CD4-positive, alpha-beta T cell (primary cell): ENCODE results near the gene KIAA1671. TPM values are rescaled to one million over a fixed set of nuclear protein-coding genes. Genes with fewer than 3 reads are reported as not detected.

Source experiments
- ATAC-seq: fragments of 200-7000 bp; cut with Tn5 transposase; one replicate; pipeline ENCODE4 v1.10.0; 2022; ENCODE audit warnings: mild to moderate bottlenecking; ENCODE audit not compliant: poor library complexity
- CTCF ChIA-PET: fragments of 350-600 bp; sonication (Branson Sonifier 250); formaldehyde crosslinking; loops from one replicate; lab custom pipeline; 2021; ENCODE audit warnings: antibody characterized with exemption, inconsistent platforms; lab: Charles Lee
- POLR2A ChIA-PET: fragments of 350-600 bp; sonication (Branson Sonifier 250); formaldehyde crosslinking; loops from one replicate; lab custom pipeline; 2021; ENCODE audit warnings: antibody characterized with exemption, inconsistent platforms; lab: Charles Lee
- DNase-seq, 14 experiments: peaks; one replicate each; pipeline ENCODE4 v3.0.0-alpha.2; 2013 to 2020; ENCODE audit warnings: mixed read lengths in 2 of 14
- H3K27ac ChIP-seq, 2 donors: one replicate each; pipeline versions ENCODE4 v1.5.1 to v1.7.0; 2013; ENCODE audit warnings: low read length in 2 of 2, low read depth in 1 of 2, mild to moderate bottlenecking in 1 of 2
- H3K27me3 ChIP-seq, 2 experiments: 1 replicate in 1 of 2; 2 replicates in 1 of 2; pipeline versions ENCODE4 v1.6.1 to v1.7.0; 2013; ENCODE audit warnings: low read length in 2 of 2, control low read depth in 1 of 2, mild to moderate bottlenecking in 1 of 2, moderate library complexity in 1 of 2; ENCODE audit not compliant: insufficient read depth in 2 of 2, control insufficient read depth in 1 of 2
- H3K36me3 ChIP-seq: one replicate; pipeline ENCODE4 v1.6.1; 2013; ENCODE audit warnings: low read length, control low read depth; ENCODE audit not compliant: insufficient read depth
- H3K4me1 ChIP-seq: one replicate; pipeline ENCODE4 v1.6.1; 2013; ENCODE audit warnings: low read length, control low read depth; ENCODE audit not compliant: insufficient read depth
- H3K4me3 ChIP-seq: one replicate; pipeline ENCODE4 v1.5.1; 2013; ENCODE audit warnings: mild to moderate bottlenecking, low read length, moderate library complexity
- H3K9me3 ChIP-seq, 2 experiments: 1 replicate in 1 of 2; 2 replicates in 1 of 2; pipeline versions ENCODE4 v1.6.1 to v1.7.0; 2013; ENCODE audit warnings: low read length in 2 of 2, mild to moderate bottlenecking in 2 of 2, control low read depth in 1 of 2, moderate library complexity in 1 of 2; ENCODE audit not compliant: control insufficient read depth in 1 of 2, insufficient read depth in 1 of 2
- H3K27ac Mint-ChIP-seq: one replicate; pipeline ENCODE4 v1.8.0; 2020; ENCODE audit warnings: mixed read lengths
- H3K27me3 Mint-ChIP-seq: one replicate; pipeline ENCODE4 v1.8.0; 2021; ENCODE audit warnings: mixed read lengths
- H3K36me3 Mint-ChIP-seq: one replicate; pipeline ENCODE4 v1.8.0; 2021; ENCODE audit warnings: low read depth, mixed read lengths
- H3K4me1 Mint-ChIP-seq: one replicate; pipeline ENCODE4 v1.8.0; 2021; ENCODE audit warnings: low read depth, mixed read lengths
- H3K4me3 Mint-ChIP-seq: one replicate; pipeline ENCODE4 v1.8.0; 2020; ENCODE audit warnings: mild to moderate bottlenecking, mixed read lengths
- H3K9me3 Mint-ChIP-seq: one replicate; pipeline ENCODE4 v1.8.0; 2020; ENCODE audit warnings: mixed read lengths
- intact Hi-C, 2 experiments: fragments of 100-400 bp; cut with DNase I in 1 of 2; cut with micrococcal nuclease in 1 of 2; formaldehyde crosslinking; loops; one replicate each; pipeline versions ENCODE4 v1.15.1 to v1.9.0; 2023 to 2025; cut with DNase I, micrococcal nuclease
- total RNA-seq, 174 experiments: library from RNA in 2 of 174; stranded (reverse) in 2 of 174; gene quantifications; one replicate each; pipeline ENCODE4 v1.2.3 and lab custom pipeline; 2021 to 2026
- TF ChIP-seq, protein P1 (sequence below): fragments of 200-600 bp; IDR thresholded peaks from one replicate; pipeline ENCODE4 v1.8.0; 2022; ENCODE audit warnings: antibody characterized with exemption, mild to moderate bottlenecking

Gene KIAA1671
- total RNA-seq, 2 experiments from 2014 or later = 2.6 to 2.9 TPM

DNA sequence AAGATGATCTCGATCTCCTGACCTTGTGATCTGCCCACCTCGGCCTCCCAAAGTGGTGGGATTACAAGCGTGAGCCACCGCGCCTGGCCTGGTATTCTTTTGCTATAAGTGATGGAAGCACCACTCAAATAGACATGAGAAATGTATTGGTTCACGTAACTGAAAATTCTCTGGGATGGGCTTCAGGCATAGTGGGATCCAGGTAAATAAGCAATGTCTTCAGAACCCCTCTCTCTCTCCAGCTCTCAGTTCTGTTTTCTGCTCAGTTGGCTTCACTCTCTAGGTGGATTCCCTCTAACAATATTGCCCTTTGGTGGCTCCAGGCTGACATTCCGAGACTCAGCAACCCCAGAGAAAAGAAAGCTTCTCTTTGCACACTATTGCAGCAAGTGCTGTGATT is 5.1 kb upstream of the KIAA1671 start:
- H3K4me3 ChIP-seq = no peak overlapping the region
- H3K9me3 ChIP-seq = no peaks in the 10 kb centered on the region
- H3K27me3 ChIP-seq = peaks cover 21 to 25% of the 10 kb centered on the region in 2 experiments
- peaks cover 6% of the 10 kb centered on the region for H3K4me1 Mint-ChIP-seq
- peaks cover 10% of the 10 kb centered on the region for H3K4me1 ChIP-seq
- H3K27ac Mint-ChIP-seq = no peak overlapping the region
- no peaks in the 10 kb centered on the region for H3K36me3 Mint-ChIP-seq
- no peak overlapping the region for H3K27ac ChIP-seq
- peaks cover 76% of the 10 kb centered on the region for H3K27me3 Mint-ChIP-seq
- CTCF ChIA-PET = no interaction called here
- intact Hi-C loops = no loop called here
- H3K4me3 Mint-ChIP-seq = no peak overlapping the region
- H3K36me3 ChIP-seq = no peaks in the 10 kb centered on the region
- TF ChIP-seq, protein P1, sequence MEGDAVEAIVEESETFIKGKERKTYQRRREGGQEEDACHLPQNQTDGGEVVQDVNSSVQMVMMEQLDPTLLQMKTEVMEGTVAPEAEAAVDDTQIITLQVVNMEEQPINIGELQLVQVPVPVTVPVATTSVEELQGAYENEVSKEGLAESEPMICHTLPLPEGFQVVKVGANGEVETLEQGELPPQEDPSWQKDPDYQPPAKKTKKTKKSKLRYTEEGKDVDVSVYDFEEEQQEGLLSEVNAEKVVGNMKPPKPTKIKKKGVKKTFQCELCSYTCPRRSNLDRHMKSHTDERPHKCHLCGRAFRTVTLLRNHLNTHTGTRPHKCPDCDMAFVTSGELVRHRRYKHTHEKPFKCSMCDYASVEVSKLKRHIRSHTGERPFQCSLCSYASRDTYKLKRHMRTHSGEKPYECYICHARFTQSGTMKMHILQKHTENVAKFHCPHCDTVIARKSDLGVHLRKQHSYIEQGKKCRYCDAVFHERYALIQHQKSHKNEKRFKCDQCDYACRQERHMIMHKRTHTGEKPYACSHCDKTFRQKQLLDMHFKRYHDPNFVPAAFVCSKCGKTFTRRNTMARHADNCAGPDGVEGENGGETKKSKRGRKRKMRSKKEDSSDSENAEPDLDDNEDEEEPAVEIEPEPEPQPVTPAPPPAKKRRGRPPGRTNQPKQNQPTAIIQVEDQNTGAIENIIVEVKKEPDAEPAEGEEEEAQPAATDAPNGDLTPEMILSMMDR = no peak
- POLR2A ChIA-PET = no interaction called here
- no peak for DNase-seq
- no peaks in the 10 kb centered on the region for H3K9me3 Mint-ChIP-seq
- ATAC-seq = no peak

GRCh38 chr22:24947881-24948280 is 4.6 kb upstream of the KIAA1671 start:
- TF ChIP-seq, protein P1 = no peak
- Histone ChIP-seq H3K9me3 (peaks cover 0 to 2% of the 10 kb centered on the region in 2 experiments), H3K27me3 (peaks cover 23 to 27% of the 10 kb centered on the region in 2 experiments), H3K27ac (no peak overlapping the region), H3K36me3 (no peaks in the 10 kb centered on the region), H3K4me3 (no peak overlapping the region), H3K4me1 (peaks cover 13% of the 10 kb centered on the region)
- H3K27me3 Mint-ChIP-seq = peaks cover 77% of the 10 kb centered on the region
- no peaks in the 10 kb centered on the region for H3K36me3 Mint-ChIP-seq
- H3K9me3 Mint-ChIP-seq = no peaks in the 10 kb centered on the region
- CTCF ChIA-PET = no interaction called here
- H3K4me3 Mint-ChIP-seq = no peak overlapping the region
- intact Hi-C loops = no loop called here
- no peak overlapping the region for H3K27ac Mint-ChIP-seq
- DNase-seq (no peak), ATAC-seq (no peak)
- peaks cover 6% of the 10 kb centered on the region for H3K4me1 Mint-ChIP-seq
- POLR2A ChIA-PET = no interaction called here

DNA sequence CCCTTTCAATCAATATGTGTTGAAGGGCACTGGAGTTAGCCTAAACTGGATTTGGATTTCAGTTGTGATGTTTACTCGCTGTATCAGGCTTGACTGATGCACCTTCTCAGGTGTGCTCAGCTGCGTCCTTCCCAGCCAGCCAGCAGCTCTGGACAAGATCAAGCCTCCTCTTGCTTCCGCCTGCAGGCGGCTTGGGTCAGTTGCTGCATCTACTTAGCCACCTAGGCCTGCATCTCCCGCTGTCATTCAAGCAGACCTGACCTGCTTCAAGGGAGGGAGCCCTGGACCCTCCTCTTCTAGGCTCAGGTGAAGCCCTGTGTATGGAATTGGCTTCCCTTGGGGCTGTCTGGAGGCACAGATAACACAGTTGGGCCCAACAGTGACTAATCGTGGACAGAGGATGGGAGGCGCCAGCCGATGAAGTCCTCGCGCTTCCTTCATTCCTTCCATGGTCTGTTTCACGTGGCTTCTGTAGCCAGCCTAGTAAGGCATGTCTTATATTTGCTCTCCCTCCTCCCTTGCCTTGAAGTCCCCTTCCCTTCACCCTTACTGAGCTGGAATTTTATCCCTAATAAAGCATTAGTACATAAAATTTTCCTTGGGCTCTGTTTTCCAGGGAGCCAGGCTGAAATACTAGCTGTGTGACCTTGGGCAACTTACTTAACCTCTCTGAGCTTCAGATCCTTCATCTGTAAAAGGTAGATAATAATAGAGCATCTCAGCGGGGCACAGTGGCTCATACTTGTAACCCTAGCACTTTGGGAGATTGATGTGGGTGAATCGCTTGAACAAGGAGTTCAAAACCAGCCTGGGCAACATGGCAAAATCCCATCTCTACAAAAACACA is 3.9 kb upstream of the KIAA1671 start:
- H3K36me3 Mint-ChIP-seq = no peaks in the 10 kb centered on the region
- ChIA-PET POLR2A (no interaction called here), CTCF (no interaction called here)
- Histone ChIP-seq H3K27me3 (peaks cover 29 to 32% of the 10 kb centered on the region in 2 experiments), H3K36me3 (no peaks in the 10 kb centered on the region), H3K4me3 (no peak overlapping the region), H3K27ac (no peak overlapping the region), H3K9me3 (peaks cover 0 to 5% of the 10 kb centered on the region in 2 experiments), H3K4me1 (peaks cover 20% of the 10 kb centered on the region)
- H3K9me3 Mint-ChIP-seq = no peaks in the 10 kb centered on the region
- intact Hi-C loops = no loop called here
- peaks cover 81% of the 10 kb centered on the region for H3K27me3 Mint-ChIP-seq
- ATAC-seq = no peak
- H3K4me1 Mint-ChIP-seq = peaks cover 12% of the 10 kb centered on the region
- TF ChIP-seq, protein P1 = no peak
- DNase-seq = no peak
- H3K27ac Mint-ChIP-seq = no peak overlapping the region
- no peak overlapping the region for H3K4me3 Mint-ChIP-seq
